Measurements from ENCODE around the gene SEMA3F.

SEMA3F gene

DNA sequence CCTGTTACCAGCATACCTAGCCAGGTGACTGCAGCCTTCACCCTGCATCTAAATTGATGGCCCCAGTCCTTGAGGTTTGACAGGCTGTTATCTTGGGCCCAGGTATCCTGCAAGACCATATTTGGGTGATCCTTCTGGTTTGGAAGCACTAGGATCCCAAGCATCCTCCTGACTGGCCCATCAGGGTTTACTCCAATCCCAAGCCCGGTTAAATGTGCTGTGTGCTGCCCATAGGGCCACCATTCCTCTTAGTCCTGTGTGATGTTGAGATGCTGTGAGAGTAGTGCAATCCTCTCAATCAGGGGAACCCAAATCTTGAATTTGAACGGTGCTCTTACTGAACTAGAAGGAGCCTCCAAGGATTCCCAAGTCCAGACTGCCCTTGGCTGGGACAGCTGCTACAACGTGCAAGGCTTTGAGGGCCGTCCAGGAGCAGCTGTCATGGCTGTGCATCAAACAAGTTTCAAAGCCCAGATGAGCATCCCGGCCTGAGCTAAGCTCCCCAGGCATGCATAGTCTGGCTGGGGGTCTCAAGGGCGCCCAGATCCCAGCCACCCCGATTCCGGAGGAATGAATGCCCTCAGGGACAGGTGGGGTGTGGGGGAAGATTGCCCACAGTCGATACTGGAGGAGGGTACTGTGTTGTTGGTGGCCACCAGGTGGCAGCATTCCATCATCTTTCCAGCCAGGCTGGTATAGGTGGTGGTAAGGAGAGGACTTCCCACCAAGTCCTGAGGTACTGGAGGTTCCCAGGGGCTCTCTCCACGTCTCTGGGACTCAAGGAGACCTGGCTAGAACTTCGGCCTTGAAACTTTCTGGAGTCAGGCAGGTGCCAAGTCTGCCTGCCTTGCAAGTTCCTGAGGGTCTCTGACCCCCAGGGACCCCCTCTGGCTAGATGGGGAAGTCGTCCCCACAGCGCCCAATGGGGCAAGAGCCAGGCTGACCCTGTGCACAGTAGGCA, 33.8 kb upstream of the SEMA3F start:
- Histone ChIP-seq H3K9me2 (replicated peaks; ENCODE audit: insufficient read depth, low read length) (no peaks in the 10 kb centered on the region), H2AFZ (ENCODE audit: low read length) (no peak overlapping the region), H3K9ac (ENCODE audit: low read length) (no peak overlapping the region), H3K36me3 (replicated peaks; ENCODE audit: insufficient read depth, low read length) (peaks cover 13% of the 10 kb centered on the region; the same call in 1 of the 2 replicates), H3K9me3 (replicated peaks; ENCODE audit: insufficient read depth, low read length) (no peaks in the 10 kb centered on the region), H3K4me3 (ENCODE audit: low read length) (no peak overlapping the region), H3K79me2 (ENCODE audit: low read length) (no peaks in the 10 kb centered on the region), H4K20me1 (ENCODE audit: insufficient read depth, low read length) (peaks cover 5% of the 10 kb centered on the region; the same call in 1 of the 2 replicates), H3F3A (ENCODE audit: insufficient read depth, low read length) (peaks cover 11% of the 10 kb centered on the region), H3K27ac (ENCODE audit: low read length) (no peak overlapping the region), H3K4me2 (ENCODE audit: low read depth, low read length) (no peak overlapping the region), H3K27me3 (replicated peaks; ENCODE audit: insufficient read depth, low read length) (no peaks in the 10 kb centered on the region), H3K4me1 (ENCODE audit: low read length) (no peaks in the 10 kb centered on the region)
- no peak for TF ChIP-seq EZH2phosphoT487 (IDR thresholded peaks at IDR 0.05; ENCODE audit: low read length)
- TF ChIP-seq, protein P1, sequence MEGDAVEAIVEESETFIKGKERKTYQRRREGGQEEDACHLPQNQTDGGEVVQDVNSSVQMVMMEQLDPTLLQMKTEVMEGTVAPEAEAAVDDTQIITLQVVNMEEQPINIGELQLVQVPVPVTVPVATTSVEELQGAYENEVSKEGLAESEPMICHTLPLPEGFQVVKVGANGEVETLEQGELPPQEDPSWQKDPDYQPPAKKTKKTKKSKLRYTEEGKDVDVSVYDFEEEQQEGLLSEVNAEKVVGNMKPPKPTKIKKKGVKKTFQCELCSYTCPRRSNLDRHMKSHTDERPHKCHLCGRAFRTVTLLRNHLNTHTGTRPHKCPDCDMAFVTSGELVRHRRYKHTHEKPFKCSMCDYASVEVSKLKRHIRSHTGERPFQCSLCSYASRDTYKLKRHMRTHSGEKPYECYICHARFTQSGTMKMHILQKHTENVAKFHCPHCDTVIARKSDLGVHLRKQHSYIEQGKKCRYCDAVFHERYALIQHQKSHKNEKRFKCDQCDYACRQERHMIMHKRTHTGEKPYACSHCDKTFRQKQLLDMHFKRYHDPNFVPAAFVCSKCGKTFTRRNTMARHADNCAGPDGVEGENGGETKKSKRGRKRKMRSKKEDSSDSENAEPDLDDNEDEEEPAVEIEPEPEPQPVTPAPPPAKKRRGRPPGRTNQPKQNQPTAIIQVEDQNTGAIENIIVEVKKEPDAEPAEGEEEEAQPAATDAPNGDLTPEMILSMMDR (IDR thresholded peaks at IDR 0.05; ENCODE audit: low read length) = peak; percentile 86
- peak; percentile 56 for DNase-seq

DNA sequence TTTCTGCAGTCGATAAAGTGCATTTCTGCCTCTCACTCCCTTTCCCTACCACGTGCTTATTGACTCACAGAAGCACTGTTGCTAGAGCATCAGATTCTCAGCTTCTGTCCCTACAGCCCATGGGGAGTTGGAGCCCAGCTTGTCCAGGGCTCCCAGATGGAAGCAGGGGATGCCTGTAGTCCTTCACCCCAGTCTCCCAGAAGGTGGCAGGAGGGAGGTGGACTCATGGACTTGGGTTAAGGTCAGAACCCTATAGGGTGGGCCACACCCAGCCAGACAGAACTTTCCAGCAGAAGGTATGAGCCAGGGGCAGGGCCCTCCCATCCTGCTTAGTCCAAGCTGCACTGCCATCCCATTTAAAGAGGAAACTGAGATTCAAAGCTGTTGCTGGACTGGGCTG, 33.1 kb upstream of the SEMA3F start:
- TF ChIP-seq EZH2phosphoT487 (IDR thresholded peaks at IDR 0.05; ENCODE audit: low read length) = no peak
- no peak for TF ChIP-seq EZH2 (optimal IDR thresholded peaks at IDR 0.05; ENCODE audit: low read depth, low read length)
- TF ChIP-seq, protein P1 (IDR thresholded peaks at IDR 0.05; ENCODE audit: low read length) = no peak
- Histone ChIP-seq H3K9ac (ENCODE audit: low read length) (no peak overlapping the region), H3K9me3 (replicated peaks; ENCODE audit: insufficient read depth, low read length) (no peaks in the 10 kb centered on the region), H2AFZ (ENCODE audit: low read length) (no peak overlapping the region), H4K20me1 (ENCODE audit: insufficient read depth, low read length) (peaks cover 5% of the 10 kb centered on the region; the same call in 1 of the 2 replicates), H3K4me2 (ENCODE audit: low read depth, low read length) (no peak overlapping the region), H3F3A (ENCODE audit: insufficient read depth, low read length) (peaks cover 11% of the 10 kb centered on the region), H3K27me3 (replicated peaks; ENCODE audit: insufficient read depth, low read length) (no peaks in the 10 kb centered on the region), H3K4me1 (ENCODE audit: low read length) (no peaks in the 10 kb centered on the region), H3K79me2 (ENCODE audit: low read length) (no peaks in the 10 kb centered on the region), H3K36me3 (replicated peaks; ENCODE audit: insufficient read depth, low read length) (peaks cover 12% of the 10 kb centered on the region; the same call in 1 of the 2 replicates), H3K4me3 (ENCODE audit: low read length) (no peak overlapping the region), H3K9me2 (replicated peaks; ENCODE audit: insufficient read depth, low read length) (no peaks in the 10 kb centered on the region), H3K27ac (ENCODE audit: low read length) (no peak overlapping the region)
- no peak for DNase-seq

DNA sequence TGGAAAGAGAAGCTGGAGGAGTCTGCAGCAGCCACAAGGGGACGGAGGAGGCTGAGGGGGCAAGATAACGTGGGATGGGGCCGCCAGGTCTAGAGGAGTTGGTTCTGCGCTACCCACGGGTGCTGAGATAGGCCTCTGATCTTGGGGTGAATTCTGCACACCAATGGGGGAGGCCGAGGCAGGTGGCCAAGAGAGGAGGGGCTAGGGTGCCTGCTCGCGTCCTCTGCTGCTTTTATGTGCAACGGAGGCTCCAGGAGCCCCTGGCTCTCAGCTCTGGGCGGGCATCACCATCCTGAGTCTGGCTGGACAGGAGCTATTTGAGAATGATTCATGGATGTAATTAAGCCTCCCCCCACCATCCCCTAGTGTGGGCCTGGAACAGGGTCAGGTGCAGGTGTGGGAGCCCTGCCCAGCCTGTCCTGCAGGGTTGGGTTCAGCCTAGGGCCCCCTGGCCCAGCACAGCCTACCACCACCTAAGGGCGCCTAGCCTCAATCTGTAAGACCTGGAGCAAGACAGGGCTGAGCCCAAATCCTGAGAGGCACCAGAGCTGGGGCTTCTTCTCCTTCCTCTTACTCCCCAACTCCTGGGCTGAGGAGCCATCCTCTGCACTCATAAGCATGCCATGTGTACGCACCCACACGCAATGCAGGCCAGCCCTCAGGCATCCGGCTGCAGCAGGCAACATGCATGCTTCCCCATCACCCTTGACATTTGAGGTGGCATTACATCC, 32.3 kb upstream of the SEMA3F start:
- no peaks in the 10 kb centered on the region for H3K79me2 ChIP-seq (ENCODE audit: low read length)

More for the DNA sequence above, 32.3 kb upstream of the SEMA3F start:
- no peak overlapping the region for H2AFZ ChIP-seq (ENCODE audit: low read length)
- TF ChIP-seq EZH2phosphoT487 (IDR thresholded peaks at IDR 0.05; ENCODE audit: low read length) (no peak), EZH2 (optimal IDR thresholded peaks at IDR 0.05; ENCODE audit: low read depth, low read length) (no peak)
- TF ChIP-seq, protein P1 (IDR thresholded peaks at IDR 0.05; ENCODE audit: low read length) = no peak
- no peaks in the 10 kb centered on the region for H3K9me3 ChIP-seq (replicated peaks; ENCODE audit: insufficient read depth, low read length)
- no peak overlapping the region for H3K9ac ChIP-seq (ENCODE audit: low read length)
- no peaks in the 10 kb centered on the region for H3K9me2 ChIP-seq (replicated peaks; ENCODE audit: insufficient read depth, low read length)
- H3K27me3 ChIP-seq (replicated peaks; ENCODE audit: insufficient read depth, low read length) = no peaks in the 10 kb centered on the region
- peaks cover 11% of the 10 kb centered on the region for H3F3A ChIP-seq (ENCODE audit: insufficient read depth, low read length)
- H3K36me3 ChIP-seq (replicated peaks; ENCODE audit: insufficient read depth, low read length) = peaks cover 9% of the 10 kb centered on the region; the same call in 1 of the 2 replicates
- no peaks in the 10 kb centered on the region for H3K4me1 ChIP-seq (ENCODE audit: low read length)
- DNase-seq = no peak
- H3K4me3 ChIP-seq (ENCODE audit: low read length) = no peak overlapping the region
- H3K27ac ChIP-seq (ENCODE audit: low read length) = no peak overlapping the region
- peaks cover 5% of the 10 kb centered on the region; the same call in 1 of the 2 replicates for H4K20me1 ChIP-seq (ENCODE audit: insufficient read depth, low read length)
- no peak overlapping the region for H3K4me2 ChIP-seq (ENCODE audit: low read depth, low read length)
